Peyer's patch (tissue), 4 donors: ENCODE data around the gene EXOC4. TPM values are rescaled to one million over a fixed set of nuclear protein-coding genes. Genes with fewer than 3 reads are reported as not detected.

ENCODE experiments used
- DNase-seq, 3 donors: peaks; one replicate each; pipeline ENCODE4 v3.0.0-alpha.2; 2017 to 2019
- H3K27ac ChIP-seq, 4 donors: fragments of 200-600 bp; sonication (generic); one replicate each; pipeline ENCODE4 v1.5.1; 2016 to 2019
- H3K27me3 ChIP-seq, 2 donors: fragments of 200-600 bp; sonication (generic); one replicate each; pipeline ENCODE4 v1.5.1; 2019
- H3K36me3 ChIP-seq, 3 donors: fragments of 200-600 bp; sonication (generic); one replicate each; pipeline ENCODE4 v1.5.1; 2016 to 2019
- H3K4me1 ChIP-seq, 4 donors: fragments of 200-600 bp; sonication (generic); one replicate each; pipeline ENCODE4 v1.5.1; 2016 to 2019
- H3K4me3 ChIP-seq, 4 donors: fragments of 200-600 bp; sonication (generic); 1 replicate in 3 of 4; 2 replicates in 1 of 4; pipeline ENCODE4 v1.5.1; 2016 to 2019; ENCODE audit warnings: mild to moderate bottlenecking in 1 of 4
- H3K9me3 ChIP-seq, 4 donors: fragments of 200-600 bp; sonication (generic); one replicate each; pipeline ENCODE4 v1.5.1; 2016 to 2019; ENCODE audit warnings: mild to moderate bottlenecking in 1 of 4
- POLR2A ChIP-seq, 2 donors: fragments of 450-650 bp; IDR thresholded peaks; one replicate each; pipeline ENCODE4 v1.5.1; 2017; ENCODE audit warnings: antibody characterized with exemption in 2 of 2, mild to moderate bottlenecking in 2 of 2, moderate library complexity in 2 of 2
- total RNA-seq, 4 donors: library from RNA; depleted of rRNA; stranded (reverse); fragments of >200 nt; gene quantifications; one replicate each; pipeline ENCODE4 v1.1.0, GENCODE V29; 2016
- TF ChIP-seq, protein P1 (sequence below), 6 experiments: fragments of 450-650 bp in 4 of 6; fragments of 200-600 bp in 2 of 6; sonication (generic) in 1 of 6; IDR thresholded peaks; one replicate each; pipeline ENCODE4 v1.5.1; 2017 to 2019; ENCODE audit warnings: antibody characterized with exemption in 6 of 6, mild to moderate bottlenecking in 3 of 6, moderate library complexity in 1 of 6

Gene EXOC4
- total RNA-seq, 4 donors from 2014 or later: 128 to 502 (median 141) TPM

DNA sequence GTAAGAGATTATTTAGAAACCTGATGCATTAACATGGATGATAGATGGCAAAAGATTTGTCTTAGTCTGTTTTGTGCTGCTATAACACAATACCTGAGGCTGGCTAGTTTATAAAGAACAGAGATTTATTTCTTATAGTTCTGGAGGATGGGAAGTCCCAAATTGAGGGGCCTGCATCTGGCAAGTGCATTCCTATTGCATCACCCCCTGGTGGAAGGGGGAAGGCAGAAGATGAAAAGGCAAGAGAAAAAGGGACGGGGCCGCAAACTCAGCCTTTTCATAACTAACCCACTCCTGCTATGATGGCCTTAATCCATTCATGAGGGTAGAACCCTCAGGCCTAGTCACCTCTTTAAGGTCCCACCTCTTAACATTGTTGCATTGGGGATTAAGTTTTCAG lies 720.8 kb downstream of the EXOC4 start:
- Histone ChIP-seq H3K4me1 (no peaks in the 10 kb centered on the region), H3K9me3 (no peaks in the 10 kb centered on the region), H3K4me3 (no peak overlapping the region), H3K36me3 (no peaks in the 10 kb centered on the region), H3K27ac (no peak overlapping the region), H3K27me3 (no peaks in the 10 kb centered on the region)
- no peak for TF ChIP-seq POLR2A (IDR thresholded peaks at IDR 0.05)
- TF ChIP-seq, protein P1, sequence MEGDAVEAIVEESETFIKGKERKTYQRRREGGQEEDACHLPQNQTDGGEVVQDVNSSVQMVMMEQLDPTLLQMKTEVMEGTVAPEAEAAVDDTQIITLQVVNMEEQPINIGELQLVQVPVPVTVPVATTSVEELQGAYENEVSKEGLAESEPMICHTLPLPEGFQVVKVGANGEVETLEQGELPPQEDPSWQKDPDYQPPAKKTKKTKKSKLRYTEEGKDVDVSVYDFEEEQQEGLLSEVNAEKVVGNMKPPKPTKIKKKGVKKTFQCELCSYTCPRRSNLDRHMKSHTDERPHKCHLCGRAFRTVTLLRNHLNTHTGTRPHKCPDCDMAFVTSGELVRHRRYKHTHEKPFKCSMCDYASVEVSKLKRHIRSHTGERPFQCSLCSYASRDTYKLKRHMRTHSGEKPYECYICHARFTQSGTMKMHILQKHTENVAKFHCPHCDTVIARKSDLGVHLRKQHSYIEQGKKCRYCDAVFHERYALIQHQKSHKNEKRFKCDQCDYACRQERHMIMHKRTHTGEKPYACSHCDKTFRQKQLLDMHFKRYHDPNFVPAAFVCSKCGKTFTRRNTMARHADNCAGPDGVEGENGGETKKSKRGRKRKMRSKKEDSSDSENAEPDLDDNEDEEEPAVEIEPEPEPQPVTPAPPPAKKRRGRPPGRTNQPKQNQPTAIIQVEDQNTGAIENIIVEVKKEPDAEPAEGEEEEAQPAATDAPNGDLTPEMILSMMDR (IDR thresholded peaks at IDR 0.05): no peak
- DNase-seq: no peak

GRCh38 chr7:133975130-133975529 lies 722.3 kb downstream of the EXOC4 start:
- H3K4me1 ChIP-seq: no peaks in the 10 kb centered on the region
- no peak for DNase-seq
- no peaks in the 10 kb centered on the region for H3K9me3 ChIP-seq
- H3K27ac ChIP-seq: no peak overlapping the region
- no peaks in the 10 kb centered on the region for H3K27me3 ChIP-seq
- no peaks in the 10 kb centered on the region for H3K36me3 ChIP-seq
- H3K4me3 ChIP-seq: no peak overlapping the region
- TF ChIP-seq, protein P1 (IDR thresholded peaks at IDR 0.05): no peak
- TF ChIP-seq POLR2A (IDR thresholded peaks at IDR 0.05): no peak

DNA sequence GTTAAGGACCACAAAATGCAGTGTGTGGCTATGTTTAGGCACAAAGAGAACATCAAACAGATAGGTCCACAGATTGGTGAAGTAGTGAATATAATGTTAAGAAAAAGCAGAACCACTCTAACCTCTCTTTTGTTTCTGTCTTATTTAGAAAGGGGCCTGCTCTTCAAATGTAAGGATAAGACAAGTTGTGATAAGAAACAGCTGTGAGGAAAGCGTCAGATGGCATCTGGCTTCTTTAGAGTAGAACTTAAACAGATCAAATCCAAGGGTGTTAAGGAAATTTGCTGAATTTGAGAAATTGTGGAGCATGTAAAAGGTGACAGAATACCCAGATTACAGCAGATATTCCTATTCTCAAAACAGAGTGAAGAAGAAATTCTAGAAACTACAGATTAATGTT lies 723.3 kb downstream of the EXOC4 start:
- no peak for TF ChIP-seq POLR2A (IDR thresholded peaks at IDR 0.05)
- TF ChIP-seq, protein P1 (IDR thresholded peaks at IDR 0.05): no peak
- Histone ChIP-seq H3K9me3 (no peaks in the 10 kb centered on the region), H3K27ac (no peak overlapping the region), H3K4me3 (no peak overlapping the region), H3K4me1 (no peaks in the 10 kb centered on the region), H3K27me3 (no peaks in the 10 kb centered on the region), H3K36me3 (no peaks in the 10 kb centered on the region)
- DNase-seq: no peak

DNA sequence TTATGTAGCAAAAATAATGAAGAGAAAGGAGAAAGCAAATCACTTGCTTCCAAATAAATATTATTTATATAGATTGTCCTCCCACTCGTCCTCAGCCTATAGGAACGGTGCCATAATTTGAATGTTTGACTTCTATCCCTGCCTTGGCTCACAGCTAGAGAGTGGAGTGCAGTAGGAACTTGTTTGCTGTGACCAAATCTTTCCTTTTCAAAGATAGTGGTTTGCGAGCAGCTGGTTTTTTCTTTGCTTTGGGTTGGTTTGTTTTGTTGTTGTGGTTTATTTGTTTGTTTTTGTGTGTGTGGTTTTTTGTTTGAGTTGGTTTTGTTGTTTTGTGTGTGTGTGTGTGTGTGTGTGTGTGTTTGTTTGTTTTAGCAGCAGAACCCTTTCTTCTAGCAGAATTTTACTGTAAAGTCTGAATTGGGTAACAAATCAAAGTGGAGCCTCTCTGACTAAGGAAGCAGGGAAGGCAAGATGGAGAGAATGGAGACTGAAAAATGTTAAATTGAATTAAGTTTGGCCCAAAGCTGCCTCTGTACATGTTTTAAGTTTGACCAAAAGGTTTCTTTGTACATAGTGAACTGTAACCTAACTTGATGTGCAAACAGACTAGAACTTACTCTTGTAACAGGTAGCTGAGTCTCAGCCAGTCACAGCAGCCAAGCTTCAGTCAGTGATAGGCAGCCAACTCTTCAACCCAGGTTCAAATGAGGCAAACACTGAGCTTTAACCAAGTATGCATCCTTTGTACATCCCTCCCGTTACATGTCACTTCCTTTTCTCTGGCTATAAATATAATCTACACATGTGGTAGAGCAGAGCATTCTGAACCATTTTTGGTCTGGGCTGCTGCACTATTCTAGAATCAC lies 724.8 kb downstream of the EXOC4 start:
- Histone ChIP-seq H3K4me1 (no peaks in the 10 kb centered on the region), H3K27me3 (no peaks in the 10 kb centered on the region), H3K27ac (no peak overlapping the region), H3K36me3 (no peaks in the 10 kb centered on the region), H3K4me3 (no peak overlapping the region), H3K9me3 (no peaks in the 10 kb centered on the region)
- DNase-seq: no peak
- no peak for TF ChIP-seq POLR2A (IDR thresholded peaks at IDR 0.05)
- TF ChIP-seq, protein P1 (IDR thresholded peaks at IDR 0.05): no peak

DNA sequence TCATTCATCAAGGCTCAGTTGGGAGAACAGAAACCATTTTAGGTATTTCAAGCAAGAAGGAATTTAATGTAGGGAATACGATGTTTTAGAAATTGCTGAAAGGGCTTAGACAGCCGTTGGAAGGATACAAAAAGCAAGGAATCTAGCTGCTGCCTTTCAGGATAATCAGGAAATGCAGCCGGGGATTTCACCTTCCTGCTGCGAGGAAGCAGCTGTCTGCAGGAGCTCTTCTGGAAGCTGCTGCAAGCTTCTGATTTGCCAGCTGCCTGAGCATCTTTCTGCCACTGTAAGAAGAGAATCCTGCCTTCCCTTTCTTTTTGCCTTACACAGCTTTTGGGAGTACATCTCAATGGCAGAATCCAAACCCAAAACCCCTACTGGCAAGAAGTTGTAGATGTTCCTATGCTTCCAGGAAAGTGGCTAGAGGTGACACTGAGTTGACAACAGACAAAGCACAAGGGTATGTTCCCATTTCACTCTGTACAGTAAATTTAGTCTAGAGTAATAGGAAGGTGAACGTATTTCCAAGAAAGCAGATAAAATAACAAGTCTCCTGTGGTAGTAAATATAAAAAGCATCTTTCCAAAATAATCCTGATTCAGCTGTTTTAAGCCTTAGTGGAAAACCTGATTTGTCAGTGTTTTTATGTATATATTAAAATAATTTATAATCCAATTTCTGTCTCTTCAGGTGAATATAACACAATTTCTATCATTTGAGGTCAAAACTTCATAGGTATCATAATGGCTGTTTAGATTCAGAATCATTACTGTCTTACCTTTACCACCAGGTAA lies 725.8 kb downstream of the EXOC4 start:
- H3K4me1 ChIP-seq: no peaks in the 10 kb centered on the region
- TF ChIP-seq POLR2A (IDR thresholded peaks at IDR 0.05): no peak
- TF ChIP-seq, protein P1 (IDR thresholded peaks at IDR 0.05): no peak
- no peak for DNase-seq
- H3K4me3 ChIP-seq: no peak overlapping the region
- H3K9me3 ChIP-seq: no peaks in the 10 kb centered on the region
- H3K36me3 ChIP-seq: no peaks in the 10 kb centered on the region
- no peak overlapping the region for H3K27ac ChIP-seq
- no peaks in the 10 kb centered on the region for H3K27me3 ChIP-seq
